ENCODE measurements around the gene TCF7L2.

The TCF7L2 gene

DNA sequence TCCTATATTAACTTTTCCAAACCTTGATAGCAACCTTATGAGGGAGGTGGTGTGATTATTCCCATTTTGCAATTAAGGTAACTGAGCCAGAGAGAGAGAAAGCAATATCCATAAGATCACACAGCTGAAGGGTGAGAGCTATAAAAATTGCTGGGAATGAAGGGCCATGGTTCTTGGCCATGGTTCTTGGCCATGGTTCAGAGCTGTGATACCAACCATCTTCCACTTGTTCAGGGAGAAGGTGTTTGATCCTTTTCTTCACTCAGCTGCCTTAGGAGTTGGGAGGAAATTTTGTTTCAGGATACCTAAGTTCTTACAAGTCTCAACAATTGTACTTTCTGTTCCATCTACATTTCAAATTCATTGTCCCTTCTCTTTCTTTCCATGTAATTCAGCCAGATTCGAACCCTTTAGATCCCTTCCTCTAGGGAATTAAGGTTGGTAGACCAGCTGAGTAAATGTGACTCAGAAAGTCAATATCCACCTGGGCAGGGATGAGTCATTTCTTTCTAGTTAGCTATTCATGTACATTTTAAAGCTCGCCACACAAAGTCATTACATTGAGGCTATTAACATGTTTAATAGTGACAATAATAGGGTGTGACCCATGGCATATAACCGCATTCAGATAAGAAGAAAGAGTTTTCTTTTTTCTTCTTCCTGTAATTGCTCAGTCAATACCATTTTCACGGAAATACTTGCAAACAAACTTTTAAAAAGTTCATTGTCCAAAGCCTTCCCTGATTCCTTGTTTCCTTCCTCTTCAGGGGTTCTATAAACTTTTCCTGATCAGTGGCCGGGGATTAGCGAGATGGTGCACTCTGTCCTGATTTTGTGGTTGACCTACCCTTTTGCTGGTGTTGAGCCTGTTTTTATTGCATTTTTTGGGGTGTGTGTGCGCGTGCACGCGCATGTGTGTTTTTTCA lies 143.4 kb downstream of the TCF7L2 start:
- Histone ChIP-seq H3K36me3 (replicated peaks; ENCODE audit: low read depth, low read length) (no peaks in the 10 kb centered on the region), H3K27me3 (ENCODE audit: low read depth, low read length) (no peaks in the 10 kb centered on the region), H3K4me3 (ENCODE audit: low read length) (no peak overlapping the region), H3K79me2 (ENCODE audit: low read length) (no peaks in the 10 kb centered on the region), H4K20me1 (ENCODE audit: insufficient read depth, low read length) (no peaks in the 10 kb centered on the region), H3K9me3 (ENCODE audit: insufficient read depth, low read length) (no peaks in the 10 kb centered on the region), H2AFZ (ENCODE audit: low read depth, low read length) (no peak overlapping the region), H3K9ac (ENCODE audit: low read length) (no peak overlapping the region), H3K27ac (ENCODE audit: low read length) (no peak overlapping the region), H3K4me1 (ENCODE audit: low read length) (peaks cover 7% of the 10 kb centered on the region), H3K4me2 (ENCODE audit: low read length) (no peak overlapping the region)
- TF ChIP-seq EZH2phosphoT487 (IDR thresholded peaks at IDR 0.05; ENCODE audit: low read depth) (no peak), CTCF (IDR thresholded peaks at IDR 0.05; ENCODE audit: low read depth, low read length) (no peak)

- TF ChIP-seq EZH2phosphoT487 (IDR thresholded peaks at IDR 0.05; ENCODE audit: low read depth) (no peak), CTCF (IDR thresholded peaks at IDR 0.05; ENCODE audit: low read depth, low read length) (no peak)
- H4K20me1 ChIP-seq (ENCODE audit: insufficient read depth, low read length) = no peaks in the 10 kb centered on the region
- H3K27ac ChIP-seq (ENCODE audit: low read length) = no peak overlapping the region
- H3K9ac ChIP-seq (ENCODE audit: low read length) = no peak overlapping the region
- peaks cover 7% of the 10 kb centered on the region for H3K4me1 ChIP-seq (ENCODE audit: low read length)
- no peak overlapping the region for H2AFZ ChIP-seq (ENCODE audit: low read depth, low read length)
- no peaks in the 10 kb centered on the region for H3K9me3 ChIP-seq (ENCODE audit: insufficient read depth, low read length)
- no peaks in the 10 kb centered on the region for H3K36me3 ChIP-seq (replicated peaks; ENCODE audit: low read depth, low read length)
- H3K4me3 ChIP-seq (ENCODE audit: low read length) = no peak overlapping the region
- no peaks in the 10 kb centered on the region for H3K27me3 ChIP-seq (ENCODE audit: low read depth, low read length)
- H3K4me2 ChIP-seq (ENCODE audit: low read length) = no peak overlapping the region
- H3K79me2 ChIP-seq (ENCODE audit: low read length) = no peaks in the 10 kb centered on the region
Observed at GRCh38 chr10:113094114-113094486, 144.1 kb downstream of the TCF7L2 start.

DNA sequence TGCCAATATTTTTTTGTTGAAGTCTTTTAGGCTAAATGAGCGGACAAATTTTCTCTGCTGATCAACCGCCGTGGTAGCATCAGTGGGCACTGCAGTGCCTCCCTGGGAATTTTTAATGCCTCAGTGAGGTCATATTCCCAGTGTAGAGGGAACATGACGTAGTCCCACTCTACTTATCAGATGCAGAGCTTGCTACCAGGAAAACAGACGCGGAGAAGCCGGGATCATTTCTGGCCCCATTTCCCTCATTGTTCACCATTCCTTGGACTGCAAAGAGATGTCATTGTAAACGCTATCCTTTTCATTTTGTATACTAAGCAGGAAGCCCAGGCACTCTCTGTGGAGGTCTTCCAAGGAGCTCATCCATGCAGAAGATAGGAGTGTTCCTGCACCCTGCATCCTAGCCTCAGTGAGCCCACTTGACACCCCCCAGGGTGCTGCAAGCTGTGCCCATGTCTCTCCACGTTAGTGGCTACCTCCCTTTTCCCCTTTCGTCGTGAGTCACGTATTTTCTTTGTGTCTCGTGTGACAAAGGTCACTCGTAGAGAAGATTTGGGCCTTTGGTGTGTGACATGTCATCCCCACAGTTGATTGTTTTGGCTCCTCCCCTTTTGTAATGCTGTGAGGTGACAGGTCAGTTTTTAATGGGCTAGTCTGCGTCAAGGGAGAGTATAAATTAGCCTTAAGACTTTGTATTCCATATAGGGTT lies 145.5 kb downstream of the TCF7L2 start:
- no peak overlapping the region for H3K4me2 ChIP-seq (ENCODE audit: low read length)

More for the DNA sequence above, 145.5 kb downstream of the TCF7L2 start:
- Histone ChIP-seq H3K4me3 (ENCODE audit: low read length) (no peak overlapping the region), H3K79me2 (ENCODE audit: low read length) (no peaks in the 10 kb centered on the region), H3K4me1 (ENCODE audit: low read length) (peaks cover 7% of the 10 kb centered on the region), H3K9me3 (ENCODE audit: insufficient read depth, low read length) (no peaks in the 10 kb centered on the region), H3K27ac (ENCODE audit: low read length) (no peak overlapping the region), H2AFZ (ENCODE audit: low read depth, low read length) (no peak overlapping the region), H3K27me3 (ENCODE audit: low read depth, low read length) (no peaks in the 10 kb centered on the region), H3K36me3 (replicated peaks; ENCODE audit: low read depth, low read length) (no peaks in the 10 kb centered on the region), H4K20me1 (ENCODE audit: insufficient read depth, low read length) (no peaks in the 10 kb centered on the region), H3K9ac (ENCODE audit: low read length) (no peak overlapping the region)
- TF ChIP-seq CTCF (IDR thresholded peaks at IDR 0.05; ENCODE audit: low read depth, low read length) = no peak
- no peak for TF ChIP-seq EZH2phosphoT487 (IDR thresholded peaks at IDR 0.05; ENCODE audit: low read depth)

Measured in OCI-LY3 (cell line).